Measurements from ENCODE around the gene MON1A. TPM values are rescaled to one million over a fixed set of nuclear protein-coding genes. Genes with fewer than 3 reads are reported as not detected.

Gene MON1A
- total RNA-seq, 4 donors from 2014 or later, result 6.7 to 9.4 (median 7.1) TPM

DNA sequence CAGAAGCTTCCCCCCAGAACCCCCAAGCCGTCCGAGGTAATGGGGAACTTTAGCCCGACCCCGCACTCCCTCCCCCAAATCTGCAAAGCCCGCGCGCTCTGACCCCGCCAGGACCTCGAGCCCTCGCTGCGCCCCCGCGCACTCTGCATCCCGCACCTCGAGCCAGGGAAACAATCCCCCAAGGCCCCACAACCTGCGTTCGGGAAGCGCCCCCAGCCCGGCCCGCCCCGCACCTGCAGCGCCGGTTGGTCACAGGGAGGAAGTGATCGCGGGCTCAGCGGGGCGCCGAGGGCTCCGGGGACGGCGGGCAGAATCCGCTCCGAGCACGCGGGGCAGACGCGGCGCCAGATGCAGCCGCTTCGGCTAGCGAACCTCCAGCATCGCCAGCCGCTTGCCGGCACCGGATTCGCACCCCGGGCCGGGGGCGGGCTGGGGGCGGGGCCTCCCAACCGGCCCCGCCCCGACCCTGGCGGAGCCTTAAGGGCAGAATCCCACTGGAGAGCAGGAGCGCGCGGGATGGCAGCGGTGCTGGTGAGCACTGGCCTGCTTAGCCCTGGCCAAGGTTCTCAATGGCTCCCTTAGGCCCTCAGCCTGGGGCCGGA lies 60.0 kb downstream of the MON1A start, which contains the start of gene CAMKV:
TSS of gene CAMKV (minus strand) at position 382 of the 602 bp plus-strand sequence. CDS start 7,518 bp downstream, outside the sequence.
- TF ChIP-seq, protein P1, sequence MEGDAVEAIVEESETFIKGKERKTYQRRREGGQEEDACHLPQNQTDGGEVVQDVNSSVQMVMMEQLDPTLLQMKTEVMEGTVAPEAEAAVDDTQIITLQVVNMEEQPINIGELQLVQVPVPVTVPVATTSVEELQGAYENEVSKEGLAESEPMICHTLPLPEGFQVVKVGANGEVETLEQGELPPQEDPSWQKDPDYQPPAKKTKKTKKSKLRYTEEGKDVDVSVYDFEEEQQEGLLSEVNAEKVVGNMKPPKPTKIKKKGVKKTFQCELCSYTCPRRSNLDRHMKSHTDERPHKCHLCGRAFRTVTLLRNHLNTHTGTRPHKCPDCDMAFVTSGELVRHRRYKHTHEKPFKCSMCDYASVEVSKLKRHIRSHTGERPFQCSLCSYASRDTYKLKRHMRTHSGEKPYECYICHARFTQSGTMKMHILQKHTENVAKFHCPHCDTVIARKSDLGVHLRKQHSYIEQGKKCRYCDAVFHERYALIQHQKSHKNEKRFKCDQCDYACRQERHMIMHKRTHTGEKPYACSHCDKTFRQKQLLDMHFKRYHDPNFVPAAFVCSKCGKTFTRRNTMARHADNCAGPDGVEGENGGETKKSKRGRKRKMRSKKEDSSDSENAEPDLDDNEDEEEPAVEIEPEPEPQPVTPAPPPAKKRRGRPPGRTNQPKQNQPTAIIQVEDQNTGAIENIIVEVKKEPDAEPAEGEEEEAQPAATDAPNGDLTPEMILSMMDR (IDR thresholded peaks at IDR 0.05; ENCODE audit: low read depth), result no peak

DNA sequence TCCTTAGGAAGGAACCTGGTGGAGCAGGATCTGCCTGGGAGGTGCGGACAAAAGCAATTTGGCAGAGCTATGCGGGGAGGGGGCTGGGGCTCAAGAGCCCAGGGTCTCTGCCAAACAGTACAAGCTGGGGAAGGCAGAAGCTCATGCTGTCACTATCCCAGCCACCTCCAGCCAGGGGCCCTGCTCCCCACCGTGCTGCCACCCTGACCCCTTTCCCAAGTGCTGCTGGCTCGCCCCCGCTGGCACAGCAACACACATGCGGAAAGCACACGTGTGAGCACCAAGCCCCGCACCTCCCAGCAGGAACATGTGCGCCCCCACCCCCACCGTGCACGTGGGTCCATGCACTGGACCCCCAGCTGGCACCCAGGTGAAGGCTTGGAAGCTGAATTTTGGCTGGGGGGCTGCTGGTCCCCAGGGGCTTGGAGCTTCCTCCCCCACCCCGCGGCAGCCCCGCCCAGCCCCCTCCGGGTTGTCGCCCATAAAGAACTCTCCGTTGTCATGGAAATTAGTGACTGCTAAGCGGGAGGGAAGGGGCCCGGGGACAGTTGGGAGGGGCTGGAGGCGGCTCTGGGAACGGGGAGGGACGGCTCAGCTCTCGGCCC lies 60.6 kb downstream of the MON1A start:
- TF ChIP-seq, protein P1 (IDR thresholded peaks at IDR 0.05; ENCODE audit: low read depth), result no peak

DNA sequence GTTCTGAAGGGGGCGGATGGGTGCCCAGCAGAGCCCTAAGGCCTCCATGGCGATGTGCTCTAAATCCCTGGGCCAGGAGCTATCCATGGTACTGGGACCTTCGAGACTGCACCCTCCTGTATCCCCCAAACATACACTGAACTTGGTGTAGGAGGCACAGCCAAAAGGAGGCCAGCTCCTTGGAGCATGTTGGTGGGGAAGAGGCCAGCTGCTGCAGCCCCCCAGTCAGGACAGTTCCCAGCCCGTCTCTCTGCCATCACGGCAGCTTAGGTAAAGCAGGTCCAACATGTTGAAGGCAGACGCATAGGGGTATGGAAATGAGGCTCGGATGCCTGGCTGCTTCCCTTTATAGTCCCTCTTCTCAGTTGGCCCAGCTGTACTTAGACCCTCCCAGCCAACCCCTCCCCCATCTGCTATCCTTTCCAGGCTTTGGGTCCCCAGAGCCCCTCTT lies 61.7 kb downstream of the MON1A start:
- TF ChIP-seq, protein P1 (IDR thresholded peaks at IDR 0.05; ENCODE audit: low read depth), result no peak

DNA sequence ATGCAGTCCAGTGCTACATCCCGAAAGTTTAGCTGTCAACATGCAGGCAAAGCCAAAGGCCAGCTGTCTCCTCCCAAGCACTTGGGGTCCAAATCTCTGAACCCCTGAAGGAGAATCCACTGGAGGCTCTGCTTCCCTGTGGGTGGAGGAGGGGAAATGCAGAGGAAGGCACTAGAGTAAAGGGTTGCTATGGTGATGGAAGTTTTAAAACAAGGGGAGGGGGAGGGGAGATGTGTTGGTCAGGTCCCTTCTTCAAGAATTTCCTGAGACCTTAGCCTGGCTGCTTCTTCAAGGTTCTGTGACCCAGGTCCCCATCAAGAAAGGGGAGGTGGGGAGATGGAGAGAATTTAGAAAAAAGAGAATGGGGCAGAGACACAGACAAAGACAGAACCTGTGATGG lies 62.2 kb downstream of the MON1A start:
- TF ChIP-seq, protein P1 (IDR thresholded peaks at IDR 0.05; ENCODE audit: low read depth), result no peak

DNA sequence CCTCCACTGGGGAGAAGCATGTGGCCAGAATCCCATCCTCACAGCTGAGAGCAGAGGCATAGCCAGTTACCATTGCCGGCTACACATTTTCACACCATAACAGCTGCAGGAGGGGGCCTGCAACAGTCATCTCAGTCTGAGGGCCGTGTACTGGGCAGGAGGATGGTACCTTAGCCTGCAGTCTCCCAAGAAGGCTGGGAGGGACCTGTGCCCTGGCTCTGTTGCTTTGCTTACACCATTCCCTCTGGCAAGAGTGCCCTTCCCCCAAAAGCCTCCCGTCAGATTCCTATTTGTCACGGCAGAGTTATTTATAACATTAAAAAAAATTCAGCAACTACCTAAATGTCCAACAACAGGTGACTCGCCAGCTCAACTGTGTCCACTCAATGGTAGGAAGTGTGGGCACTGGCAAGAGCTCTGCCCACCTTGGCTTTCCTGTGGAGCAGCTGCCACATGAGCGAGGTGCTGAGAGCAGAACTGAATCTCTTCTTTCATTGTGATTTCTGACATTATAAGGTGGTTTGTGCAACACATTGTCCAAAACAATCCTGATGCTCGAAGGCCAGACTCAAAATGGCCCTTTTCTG lies 64.3 kb downstream of the MON1A start:
- TF ChIP-seq, protein P1 (IDR thresholded peaks at IDR 0.05; ENCODE audit: low read depth), result no peak

DNA sequence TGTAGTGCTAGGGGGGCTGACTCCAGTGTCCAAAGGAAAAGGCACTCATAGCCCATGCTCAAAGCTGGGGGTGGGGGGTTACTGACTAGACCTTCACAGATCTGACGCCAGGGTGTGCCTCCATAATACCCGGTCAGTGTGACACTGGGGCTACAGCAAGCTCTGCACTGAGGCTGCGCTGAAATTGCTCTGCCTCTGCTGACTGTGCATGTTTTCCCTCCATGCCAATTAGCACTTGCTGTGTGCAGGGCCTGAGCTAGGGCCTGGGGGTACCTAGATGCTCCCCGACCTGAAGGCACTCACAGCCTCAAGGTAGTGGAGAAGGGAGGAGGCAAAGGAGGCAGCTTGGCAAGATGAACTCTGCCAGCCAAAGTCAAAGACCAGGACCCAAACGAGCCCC lies 65.1 kb downstream of the MON1A start:
- TF ChIP-seq, protein P1 (IDR thresholded peaks at IDR 0.05; ENCODE audit: low read depth), result no peak

DNA sequence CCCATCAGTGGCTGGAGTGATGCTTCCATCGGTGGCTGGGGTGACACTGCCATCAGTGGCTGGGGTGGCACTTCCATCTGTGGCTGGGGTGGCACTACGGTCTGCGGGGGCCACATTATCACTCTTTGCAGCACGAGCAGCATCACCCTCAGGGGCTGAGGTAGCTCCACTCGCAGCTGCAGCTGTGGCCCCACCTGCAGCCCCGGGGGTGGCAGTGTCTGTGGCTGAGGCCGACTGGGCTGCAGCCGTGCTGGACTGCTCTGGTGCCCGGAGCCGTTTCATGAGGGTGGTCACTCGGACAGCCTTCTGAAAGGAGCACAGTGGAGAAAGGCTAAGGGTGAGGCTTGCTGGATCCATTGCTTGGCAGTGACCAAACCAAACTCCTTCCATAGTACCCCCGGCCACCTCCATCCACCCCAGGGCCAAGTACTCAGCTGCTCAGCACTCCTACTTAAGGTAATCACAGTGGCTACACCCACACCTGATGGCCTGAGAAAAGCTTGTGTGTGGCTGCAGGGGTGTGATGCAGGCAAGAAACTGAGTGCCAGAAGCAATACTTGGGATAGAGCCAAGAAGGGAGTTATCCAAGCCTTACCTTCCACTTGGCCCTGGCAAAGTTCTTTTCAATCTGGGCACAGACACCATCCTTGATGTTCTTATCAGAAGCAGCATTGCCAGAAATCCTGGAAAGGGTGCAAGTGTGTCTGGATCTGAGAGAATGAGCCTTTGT lies 69.9 kb downstream of the MON1A start:
- TF ChIP-seq, protein P1 (IDR thresholded peaks at IDR 0.05; ENCODE audit: low read depth), result no peak

Data from subcutaneous adipose tissue (tissue), 4 donors.